B cell (primary cell): ENCODE measurements around the gene MYORG. TPM values are rescaled to one million over a fixed set of nuclear protein-coding genes. Genes with fewer than 3 reads are reported as not detected.

Source experiments
- ATAC-seq: fragments of 200-7000 bp; cut with Tn5 transposase; one replicate; pipeline ENCODE4 v1.10.0; 2021; ENCODE audit warnings: low read depth, mild to moderate bottlenecking, moderate number of reproducible peaks, moderate library complexity
- CTCF ChIA-PET: fragments of 350-600 bp; sonication (Branson Sonifier 250); formaldehyde crosslinking; loops from one replicate; lab custom pipeline; 2021; ENCODE audit warnings: antibody characterized with exemption, inconsistent platforms; lab: Charles Lee
- POLR2A ChIA-PET: fragments of 350-600 bp; sonication (Branson Sonifier 250); formaldehyde crosslinking; loops from one replicate; lab custom pipeline; 2021; ENCODE audit warnings: antibody characterized with exemption; lab: Charles Lee
- DNase-seq: peaks from one replicate; pipeline ENCODE4 v3.0.0; 2013
- H2AFZ ChIP-seq: 2 replicates; pipeline ENCODE4 v1.6.1; 2012; ENCODE audit warnings: mild to moderate bottlenecking, low read depth, low read length; ENCODE audit not compliant: insufficient read depth, poor library complexity, severe bottlenecking
- H3K27ac ChIP-seq, 2 donors: 1 replicate in 1 of 2; 2 replicates in 1 of 2; pipeline ENCODE4 v1.5.1; 2012 to 2013; ENCODE audit warnings: low read length in 2 of 2, mild to moderate bottlenecking in 2 of 2, moderate library complexity in 1 of 2
- H3K27me3 ChIP-seq, 4 experiments: fragments of 200-600 bp in 1 of 4; sonication (generic) in 1 of 4; replicated peaks in 1 of 4; 1 replicate in 2 of 4; 2 replicates in 2 of 4; pipeline versions ENCODE4 v1.6.1 to v1.7.0; 2013 to 2016; ENCODE audit warnings: low read length in 3 of 4, mild to moderate bottlenecking in 2 of 4, mixed read lengths in 1 of 4, moderate library complexity in 1 of 4; ENCODE audit not compliant: insufficient read depth in 4 of 4, control insufficient read depth in 3 of 4; ENCODE audit errors: control extremely low read depth in 1 of 4
- H3K36me3 ChIP-seq, 2 experiments: replicated peaks in 1 of 2; 1 replicate in 1 of 2; 2 replicates in 1 of 2; pipeline versions ENCODE4 v1.6.1 to v1.7.1; 2013; ENCODE audit warnings: low read length in 1 of 2; ENCODE audit not compliant: insufficient read depth in 2 of 2, control insufficient read depth in 1 of 2; ENCODE audit errors: control extremely low read depth in 1 of 2, extremely low read depth in 1 of 2
- H3K4me1 ChIP-seq, 2 donors: fragments of 200-600 bp in 1 of 2; sonication (generic) in 1 of 2; 1 replicate in 1 of 2; 2 replicates in 1 of 2; pipeline versions ENCODE4 v1.5.1 to v1.6.1; 2013 to 2017; ENCODE audit warnings: low read length in 2 of 2; ENCODE audit not compliant: control insufficient read depth in 2 of 2, insufficient read depth in 2 of 2
- H3K4me2 ChIP-seq: replicated peaks from 2 replicates; pipeline ENCODE3; 2012; ENCODE audit warnings: mild to moderate bottlenecking, low read depth, low read length; ENCODE audit not compliant: poor library complexity, severe bottlenecking
- H3K4me3 ChIP-seq, 5 experiments: fragments of 200-600 bp in 1 of 5; sonication (generic) in 1 of 5; 1 replicate in 3 of 5; 2 replicates in 2 of 5; pipeline versions ENCODE4 v1.5.1 to v1.7.0; 2011 to 2016; ENCODE audit warnings: low read length in 4 of 5, mild to moderate bottlenecking in 4 of 5, low read depth in 2 of 5, control low read depth in 1 of 5, moderate library complexity in 1 of 5; ENCODE audit not compliant: insufficient read depth in 1 of 5; ENCODE audit errors: control extremely low read depth in 1 of 5, extremely low read depth in 1 of 5
- H3K79me2 ChIP-seq: fragments of 200-600 bp; sonication (generic); one replicate; pipeline ENCODE4 v1.6.0; 2016; ENCODE audit warnings: low read length; ENCODE audit not compliant: control insufficient read depth, insufficient read depth
- H3K9ac ChIP-seq: fragments of 200-600 bp; sonication (generic); 2 replicates; pipeline ENCODE4 v1.6.1; 2017; ENCODE audit warnings: mild to moderate bottlenecking, low read length, moderate library complexity
- H3K9me3 ChIP-seq, 3 donors: one replicate each; pipeline versions ENCODE4 v1.6.1 to v1.7.1; 2013; ENCODE audit warnings: low read length in 2 of 3; ENCODE audit not compliant: control insufficient read depth in 2 of 3, insufficient read depth in 1 of 3; ENCODE audit errors: control extremely low read depth in 1 of 3
- H4K20me1 ChIP-seq: 2 replicates; pipeline ENCODE4 v1.6.0; 2012; ENCODE audit warnings: mild to moderate bottlenecking, low read length; ENCODE audit not compliant: insufficient read depth, control insufficient read depth, poor library complexity, severe bottlenecking
- H3K27ac Mint-ChIP-seq: one replicate; pipeline ENCODE4 v1.8.0; 2021; ENCODE audit warnings: mixed read lengths
- H3K27me3 Mint-ChIP-seq: one replicate; pipeline ENCODE4 v1.8.0; 2021; ENCODE audit warnings: mixed read lengths
- H3K4me1 Mint-ChIP-seq: one replicate; pipeline ENCODE4 v1.8.0; 2021; ENCODE audit warnings: mixed read lengths
- H3K4me3 Mint-ChIP-seq: one replicate; pipeline ENCODE4 v1.8.0; 2021; ENCODE audit warnings: mixed read lengths
- H3K9me3 Mint-ChIP-seq: one replicate; pipeline ENCODE4 v1.8.0; 2022; ENCODE audit warnings: mixed read lengths; ENCODE audit not compliant: insufficient read depth
- CTCF ChIP-seq: fragments of 200-600 bp; IDR thresholded peaks from one replicate; pipeline ENCODE4 v1.8.0; 2022; ENCODE audit warnings: antibody characterized with exemption, mild to moderate bottlenecking
- EZH2 ChIP-seq: IDR thresholded peaks from 2 replicates; pipeline ENCODE4 v1.6.1; 2012; ENCODE audit warnings: borderline replicate concordance, low read depth, mild to moderate bottlenecking, moderate library complexity, low read length; ENCODE audit not compliant: insufficient read depth, poor library complexity, severe bottlenecking
- WGBS: methylation state at CpG from one replicate; pipeline ENCODE4 v1.1.5; 2013; ENCODE audit warnings: missing lambda C conversion rate; ENCODE audit not compliant: insufficient coverage; 5-methylcytosine and 5-hydroxymethylcytosine counted together
- intact Hi-C: fragments of 100-400 bp; cut with micrococcal nuclease; formaldehyde crosslinking; loops from one replicate; pipeline ENCODE4 v1.10.0; 2022
- polyA plus RNA-seq: library from polyadenylated mRNA; depleted of rRNA; stranded (reverse); fragments of >200 nt; gene quantifications from 2 replicates; pipeline ENCODE4 v1.2.3, GENCODE V29; 2012
- total RNA-seq, 2 donors: library from RNA; stranded (reverse); fragments of 120-200 nt in 1 of 2; gene quantifications; 1 replicate in 1 of 2; 2 replicates in 1 of 2; pipeline versions ENCODE4 v1.2.3 to v1.2.4, GENCODE V29; 2013 to 2022

MYORG gene
- total and polyA plus RNA-seq, 2 donors (not counting 1 experiment from before 2014, with no cell fraction given), result 0.27 to 0.37 TPM

DNA sequence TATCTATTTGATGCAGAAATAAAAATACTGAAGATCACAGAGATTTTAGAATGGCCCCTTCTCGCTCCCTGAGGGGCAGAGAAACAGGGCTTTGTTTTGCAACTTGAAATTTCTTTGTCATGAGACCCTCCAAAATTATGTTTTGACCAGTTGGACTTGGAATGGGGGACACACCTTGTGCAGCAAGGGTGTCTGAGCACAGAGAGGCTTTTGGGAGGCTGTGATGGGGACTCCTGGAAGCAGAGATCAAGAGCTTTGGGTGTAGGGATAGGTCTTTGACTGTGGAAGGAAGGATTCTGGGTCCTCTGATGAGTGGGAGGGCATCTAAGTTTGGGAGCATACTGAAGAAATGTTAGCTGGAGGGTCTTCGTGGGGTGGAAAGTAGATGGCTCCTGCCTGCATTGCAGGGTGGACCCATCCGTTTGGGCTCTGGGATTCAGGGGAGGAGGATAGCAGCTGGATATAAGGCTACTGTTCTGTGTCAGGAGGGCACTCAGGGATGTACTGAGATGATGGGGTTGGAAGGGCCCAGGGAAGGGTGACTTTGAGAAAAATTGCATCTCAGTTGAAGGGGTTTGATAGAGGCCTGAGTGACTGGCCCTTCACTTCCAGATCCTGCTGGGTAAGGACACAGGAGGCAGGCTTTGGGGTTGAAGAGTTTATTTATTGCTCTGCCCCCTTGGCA is 1.8 kb upstream of the MYORG start:
- Histone ChIP-seq H3K4me2 (no peak overlapping the region), H3K36me3 (no peaks in the 10 kb centered on the region)
- no peaks in the 10 kb centered on the region for H3K9me3 Mint-ChIP-seq

More for the DNA sequence above, 1.8 kb upstream of the MYORG start:
- TF ChIP-seq EZH2 (no peak), CTCF (no peak)
- Histone ChIP-seq H3K27ac (no peak overlapping the region), H3K4me3 (no peak overlapping the region), H3K27me3 (peaks cover 0 to 16% (median 4%) of the 10 kb centered on the region in 4 experiments), H2AFZ (no peak overlapping the region), H3K9ac (no peak overlapping the region), H4K20me1 (no peaks in the 10 kb centered on the region), H3K79me2 (no peaks in the 10 kb centered on the region), H3K4me1 (peaks cover 29 to 43% of the 10 kb centered on the region in 2 donors), H3K9me3 (peaks cover 0 to 14% (median 0%) of the 10 kb centered on the region in 3 donors)
- intact Hi-C loops, result loop anchor here (2.0 to 10.0 kb wide), 8 partner anchors 251 to 904 kb away; partner anchors contain the start of genes ATOSB, DCAF12, NOL6 and PIGO
- ChIA-PET POLR2A (interaction anchor here (0.7 to 1.7 kb wide), 2 partner anchors 47 to 259 kb away, joined by 4 to 5 read pairs; partner anchors contain the start of gene SIGMAR1), CTCF (interaction anchor here (0.5 to 5.7 kb wide), 17 partner anchors 10 to 753 kb away, joined by 3 to 72 read pairs (median 4); partner anchors contain the start of genes RPP25L, UBAP1 and UBAP2)
- H3K4me3 Mint-ChIP-seq, result peak overlapping the region; percentile 91
- DNase-seq, result no peak
- H3K27ac Mint-ChIP-seq, result peak overlapping the region; percentile 59
- ATAC-seq, result no peak
- 93% methylated on average over 3 of the region's 3 CpGs for WGBS
- peaks cover 43% of the 10 kb centered on the region for H3K4me1 Mint-ChIP-seq
- no peaks in the 10 kb centered on the region for H3K27me3 Mint-ChIP-seq
